HCEC 1CT (cell line): ENCODE data around the gene FADD.
"Not testable (repeated sequence)": the region's sequence is repeated elsewhere in the genome, so short reads cannot be mapped to it uniquely, and the experiment has no call there.

Experiments used
- DNase-seq: peaks from one replicate; pipeline ENCODE4 v3.0.0-alpha.2; 2017

The FADD gene

DNA sequence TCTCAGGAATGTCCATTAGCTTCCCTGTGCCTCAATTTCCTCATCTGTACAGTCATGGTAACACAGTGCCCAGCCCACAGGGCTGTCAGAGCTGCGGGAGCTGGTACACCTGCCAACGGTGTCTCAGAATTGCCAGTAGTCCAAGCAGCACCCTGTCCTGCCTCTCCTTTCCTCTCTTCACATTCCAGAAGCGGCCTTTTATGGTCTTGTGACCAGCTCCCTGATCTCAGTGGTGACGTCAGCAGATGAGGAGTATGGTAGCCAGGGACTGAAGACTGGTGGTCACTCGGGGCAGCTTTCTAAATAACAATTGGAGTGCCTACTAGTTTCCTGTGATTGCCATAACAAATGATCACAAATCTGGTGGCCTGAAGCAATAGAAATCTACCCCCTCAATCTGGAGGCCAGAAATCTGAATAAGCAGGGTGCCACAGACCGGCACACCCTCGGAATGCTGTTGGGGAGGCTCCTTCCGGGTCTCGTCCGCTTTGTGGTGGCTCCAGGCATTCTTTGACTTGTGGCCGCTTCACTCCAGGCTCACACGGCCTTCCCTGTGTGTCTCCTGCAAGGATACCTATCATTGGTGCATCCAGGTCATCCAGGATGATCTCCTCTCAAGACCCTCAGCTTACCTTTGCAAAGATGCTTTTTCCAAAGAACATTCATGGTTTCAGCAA, 2.1 kb downstream of the FADD start:
- DNase-seq, result no peak

DNA sequence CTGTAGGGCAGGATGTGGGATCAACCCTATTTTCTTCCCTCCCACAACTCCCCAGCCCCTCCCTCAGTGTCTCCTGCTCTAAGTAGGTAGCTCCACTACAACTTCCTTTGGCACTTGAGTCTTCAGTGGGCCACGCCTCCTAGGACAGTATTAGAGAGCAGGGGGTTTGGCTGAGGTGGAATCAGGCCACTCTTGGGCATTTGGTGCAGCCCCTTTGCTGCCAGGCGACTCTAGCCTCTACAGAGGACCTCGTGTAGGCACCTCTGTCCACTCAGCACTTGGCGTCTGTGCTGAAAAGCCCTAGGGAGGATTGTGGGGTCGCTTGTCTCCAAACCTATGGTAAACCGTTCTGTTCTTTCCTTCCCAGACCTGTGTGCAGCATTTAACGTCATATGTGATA, 2.7 kb downstream of the FADD start:
- DNase-seq, result no peak

DNA sequence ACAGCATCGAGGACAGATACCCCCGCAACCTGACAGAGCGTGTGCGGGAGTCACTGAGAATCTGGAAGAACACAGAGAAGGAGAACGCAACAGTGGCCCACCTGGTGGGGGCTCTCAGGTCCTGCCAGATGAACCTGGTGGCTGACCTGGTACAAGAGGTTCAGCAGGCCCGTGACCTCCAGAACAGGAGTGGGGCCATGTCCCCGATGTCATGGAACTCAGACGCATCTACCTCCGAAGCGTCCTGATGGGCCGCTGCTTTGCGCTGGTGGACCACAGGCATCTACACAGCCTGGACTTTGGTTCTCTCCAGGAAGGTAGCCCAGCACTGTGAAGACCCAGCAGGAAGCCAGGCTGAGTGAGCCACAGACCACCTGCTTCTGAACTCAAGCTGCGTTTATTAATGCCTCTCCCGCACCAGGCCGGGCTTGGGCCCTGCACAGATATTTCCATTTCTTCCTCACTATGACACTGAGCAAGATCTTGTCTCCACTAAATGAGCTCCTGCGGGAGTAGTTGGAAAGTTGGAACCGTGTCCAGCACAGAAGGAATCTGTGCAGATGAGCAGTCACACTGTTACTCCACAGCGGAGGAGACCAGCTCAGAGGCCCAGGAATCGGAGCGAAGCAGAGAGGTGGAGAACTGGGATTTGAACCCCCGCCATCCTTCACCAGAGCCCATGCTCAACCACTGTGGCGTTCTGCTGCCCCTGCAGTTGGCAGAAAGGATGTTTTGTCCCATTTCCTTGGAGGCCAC, 3.3 kb downstream of the FADD start:
- DNase-seq, result no peak

DNA sequence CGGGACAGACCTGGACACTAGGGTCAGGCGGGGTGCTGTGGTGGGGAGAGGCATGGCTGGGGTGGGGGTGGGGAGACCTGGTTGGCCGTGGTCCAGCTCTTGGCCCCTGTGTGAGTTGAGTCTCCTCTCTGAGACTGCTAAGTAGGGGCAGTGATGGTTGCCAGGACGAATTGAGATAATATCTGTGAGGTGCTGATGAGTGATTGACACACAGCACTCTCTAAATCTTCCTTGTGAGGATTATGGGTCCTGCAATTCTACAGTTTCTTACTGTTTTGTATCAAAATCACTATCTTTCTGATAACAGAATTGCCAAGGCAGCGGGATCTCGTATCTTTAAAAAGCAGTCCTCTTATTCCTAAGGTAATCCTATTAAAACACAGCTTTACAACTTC, 3.9 kb downstream of the FADD start:
- DNase-seq, result no peak

DNA sequence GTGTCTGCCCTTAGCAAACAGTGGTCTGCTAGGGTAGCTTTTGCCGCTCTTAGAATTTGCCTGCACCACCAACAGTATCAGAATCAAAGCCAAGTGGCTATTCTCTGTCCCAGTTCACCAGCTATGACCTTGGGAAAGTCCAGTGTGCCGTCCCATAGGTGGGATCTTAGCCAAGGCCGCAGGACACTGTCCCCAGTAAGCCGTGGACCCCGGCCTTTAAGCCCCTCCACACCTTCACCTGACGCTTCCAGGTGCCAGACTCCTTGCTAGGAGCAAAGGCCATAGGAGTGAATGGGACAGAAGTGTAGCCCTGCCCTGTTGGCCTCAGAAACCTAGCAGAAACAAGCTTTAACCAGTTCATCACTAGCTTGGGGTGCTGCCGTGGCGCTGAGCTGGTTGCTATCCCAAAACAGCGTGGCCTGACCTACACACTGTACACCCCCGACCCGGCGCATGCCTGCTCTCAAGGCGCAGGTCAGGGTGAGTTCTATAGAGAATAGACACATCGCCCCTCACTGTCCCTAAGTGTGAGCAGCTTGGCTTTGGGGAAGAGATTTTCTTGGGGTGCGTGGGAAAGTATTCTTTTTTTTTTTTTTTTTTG, 4.5 kb downstream of the FADD start:
- DNase-seq, result no peak

DNA sequence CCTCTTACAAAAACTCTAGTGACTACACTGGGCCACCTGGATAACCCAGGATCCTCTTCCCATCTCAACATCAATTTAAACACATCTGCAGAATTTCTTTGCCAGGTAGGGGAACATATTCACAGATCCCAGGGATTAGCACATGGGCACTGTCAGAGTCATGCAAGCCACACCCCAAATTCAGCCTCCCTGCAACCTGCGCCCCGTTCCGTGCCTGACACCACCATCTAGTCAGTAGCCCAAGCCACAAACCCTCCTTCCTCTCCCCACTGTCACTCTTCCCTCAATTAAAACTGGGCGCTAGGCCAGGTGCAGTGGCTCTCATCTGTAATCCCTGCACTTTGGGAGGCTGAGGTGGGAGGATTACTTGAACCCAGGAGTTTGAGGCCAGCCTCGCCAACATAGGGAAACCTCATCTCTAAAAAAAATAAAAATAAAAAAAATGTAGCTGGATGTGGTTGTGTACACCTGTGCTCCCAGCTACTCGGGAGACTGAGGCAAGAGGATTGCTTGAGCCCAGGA, 6.4 kb downstream of the FADD start:
- no peak for DNase-seq

DNA sequence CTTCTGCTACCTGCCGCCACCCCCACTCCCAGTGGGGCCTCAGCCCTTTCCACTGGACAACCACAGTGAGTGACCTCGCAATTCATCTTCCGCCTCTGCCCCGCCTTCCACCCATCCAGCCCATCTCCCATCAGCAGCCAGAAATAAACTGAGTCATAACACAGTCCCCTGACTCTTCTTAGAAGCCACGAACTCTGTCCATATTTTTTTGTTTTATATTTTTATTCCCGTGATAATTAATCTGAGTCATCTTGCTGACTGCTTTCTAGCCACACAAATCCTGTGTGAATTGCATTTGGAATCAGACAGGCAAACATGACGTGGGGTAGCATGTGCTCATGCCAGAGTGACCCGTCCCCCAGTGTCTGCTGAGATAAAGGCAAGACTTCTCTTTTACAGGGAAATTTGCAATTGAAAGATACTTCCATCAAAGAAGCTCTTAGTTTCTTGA, 7.0 kb downstream of the FADD start:
- peak; percentile 36 for DNase-seq

DNA sequence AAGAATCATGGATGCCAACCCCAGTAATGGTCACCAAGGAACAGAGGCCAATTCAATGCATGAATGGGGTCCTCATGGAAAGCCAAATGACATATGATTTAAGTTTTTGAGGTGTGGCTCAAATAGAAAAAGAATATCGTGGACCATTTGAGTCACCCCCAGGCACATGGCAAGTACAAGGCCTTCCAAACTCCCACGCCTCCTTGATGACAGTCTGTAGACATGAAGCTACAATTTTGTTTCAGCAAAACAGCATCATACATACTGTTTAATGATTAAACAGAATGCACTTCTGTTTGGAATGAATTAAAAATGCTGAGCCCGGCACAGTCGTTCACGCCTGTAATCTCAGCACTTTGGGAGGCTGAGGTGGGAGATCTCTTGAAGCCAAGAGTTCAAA, 7.4 kb downstream of the FADD start:
- no peak for DNase-seq

DNA sequence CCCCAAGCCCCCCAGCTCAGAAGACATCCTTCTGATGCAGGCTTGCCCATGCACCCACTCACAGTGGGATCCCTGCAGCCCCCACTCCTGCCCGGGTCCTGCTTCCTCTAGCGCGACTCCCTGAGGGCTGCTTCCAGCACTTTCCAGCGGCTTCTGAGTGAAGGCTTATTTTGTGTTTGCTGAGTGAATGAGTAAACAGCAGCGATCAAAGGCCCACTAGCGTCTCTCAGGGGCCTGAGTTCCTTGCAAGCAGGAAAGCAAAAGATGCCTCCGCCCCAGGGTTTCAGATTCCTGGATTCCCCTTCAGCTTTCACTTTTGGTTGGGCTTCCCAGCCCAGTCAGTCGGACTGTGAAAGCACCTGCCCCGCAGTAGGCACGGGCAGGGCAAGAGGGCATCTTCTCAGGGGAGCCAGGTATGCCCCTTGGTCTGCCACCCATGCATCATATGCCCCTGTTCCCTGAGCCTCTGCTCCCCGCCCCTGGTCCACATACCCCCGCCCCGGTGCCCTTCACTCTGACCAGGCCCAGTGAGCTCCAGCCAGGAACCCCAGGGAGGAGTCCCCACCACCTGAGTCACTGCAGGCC, 9.2 kb downstream of the FADD start:
- DNase-seq, result no peak

DNA sequence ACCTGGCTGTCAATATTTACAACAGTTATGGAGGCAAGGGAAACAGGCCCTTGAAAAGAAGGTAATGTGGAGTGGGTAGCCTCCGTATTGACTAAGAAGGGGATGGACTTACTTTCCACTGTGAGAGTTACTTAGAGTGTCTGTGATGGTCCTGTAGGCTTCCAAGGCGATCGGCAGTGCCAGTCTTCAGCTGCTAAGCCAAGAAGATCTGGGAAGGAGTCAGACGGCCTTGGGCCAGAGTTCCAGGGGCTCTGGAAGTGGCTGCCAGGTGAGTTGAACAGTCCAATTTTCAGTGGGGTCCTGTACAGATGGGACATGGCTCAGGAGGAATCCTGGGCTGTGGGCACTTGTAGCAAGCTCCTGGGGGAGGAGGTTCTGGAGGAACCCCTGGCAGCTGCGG, 14.3 kb downstream of the FADD start:
- not testable (repeated sequence) for DNase-seq

DNA sequence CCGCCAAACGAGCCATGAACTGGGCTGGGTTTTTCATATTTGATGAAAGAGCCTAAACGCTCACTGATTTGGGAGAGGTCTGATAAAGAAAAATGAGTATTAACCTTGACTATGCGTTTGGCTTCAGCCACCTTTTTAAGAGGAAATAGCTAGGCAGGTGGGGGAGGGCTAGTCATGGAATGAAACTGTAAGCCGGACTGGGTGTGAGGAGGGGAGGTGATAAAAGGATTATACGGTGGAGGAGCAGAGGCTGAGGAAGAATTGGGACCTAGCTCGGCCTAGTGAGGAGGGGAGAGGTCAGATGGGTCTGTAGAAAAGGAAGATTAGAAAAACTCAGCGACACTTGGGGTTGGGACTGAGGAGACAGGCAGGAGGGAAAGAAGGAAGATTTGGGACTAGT, 15.0 kb downstream of the FADD start:
- not testable (repeated sequence) for DNase-seq

DNA sequence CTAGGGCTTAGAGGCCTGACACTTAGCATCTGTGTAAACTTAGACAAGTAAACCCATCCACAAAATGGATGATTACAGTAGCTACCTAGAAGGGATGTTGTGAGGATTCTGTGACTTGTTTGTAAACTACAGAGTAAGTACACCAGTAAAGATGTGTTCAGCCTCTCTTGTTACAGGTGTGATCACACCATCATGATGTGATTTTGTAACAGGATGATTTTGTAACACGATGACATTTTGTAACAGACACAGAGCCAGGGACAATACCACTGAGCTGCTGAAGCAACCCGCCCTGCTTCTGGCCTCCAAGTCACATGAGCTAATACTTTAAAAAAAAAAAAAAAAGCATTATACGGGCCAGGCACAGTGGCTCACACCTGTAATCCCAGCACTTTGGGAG, 17.0 kb downstream of the FADD start:
- no peak for DNase-seq

DNA sequence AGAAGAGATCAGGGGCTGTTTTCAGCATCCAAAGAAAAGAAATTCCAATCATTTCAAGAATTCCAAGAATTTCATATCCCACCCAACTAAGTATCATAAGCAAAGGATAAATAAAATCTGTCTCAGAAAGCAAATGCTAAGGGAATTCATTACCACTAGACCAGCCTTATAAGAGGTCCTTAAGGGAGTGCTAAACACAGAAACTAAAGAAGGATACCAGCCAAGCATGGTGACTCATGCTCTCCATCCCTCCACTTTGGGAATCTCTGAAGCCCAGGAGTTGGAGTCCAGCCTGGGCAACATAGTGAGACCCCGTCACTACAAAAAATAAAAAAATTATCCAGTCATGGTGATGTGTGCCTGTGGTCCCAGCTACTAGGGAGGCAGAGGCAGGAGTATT, 17.8 kb downstream of the FADD start:
- DNase-seq, result no peak

DNA sequence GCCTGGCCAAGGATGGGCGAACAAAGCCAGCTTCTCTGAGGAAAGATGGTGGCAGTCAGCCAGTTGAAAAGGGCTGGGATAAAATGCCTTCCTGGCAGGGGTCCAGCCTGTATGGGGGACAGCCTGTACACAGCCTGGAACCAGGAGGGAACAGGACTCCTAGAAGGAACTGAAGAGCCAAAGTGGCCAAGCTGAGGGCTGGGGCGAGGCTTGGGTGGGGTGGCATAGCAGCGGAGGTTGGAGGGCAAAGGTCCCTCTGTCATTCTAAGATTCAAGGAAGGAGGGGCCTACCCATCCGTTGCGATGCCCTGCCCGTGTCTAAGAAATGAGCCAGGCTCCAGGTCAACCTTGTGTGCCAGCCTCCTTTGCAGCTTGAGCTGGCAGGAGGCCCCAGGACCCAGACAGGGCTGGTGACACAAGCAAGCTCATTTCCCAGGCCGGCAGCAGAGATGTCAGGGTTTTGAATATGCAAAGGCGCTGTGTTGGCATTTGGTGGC, 22.6 kb downstream of the FADD start:
- no peak for DNase-seq

DNA sequence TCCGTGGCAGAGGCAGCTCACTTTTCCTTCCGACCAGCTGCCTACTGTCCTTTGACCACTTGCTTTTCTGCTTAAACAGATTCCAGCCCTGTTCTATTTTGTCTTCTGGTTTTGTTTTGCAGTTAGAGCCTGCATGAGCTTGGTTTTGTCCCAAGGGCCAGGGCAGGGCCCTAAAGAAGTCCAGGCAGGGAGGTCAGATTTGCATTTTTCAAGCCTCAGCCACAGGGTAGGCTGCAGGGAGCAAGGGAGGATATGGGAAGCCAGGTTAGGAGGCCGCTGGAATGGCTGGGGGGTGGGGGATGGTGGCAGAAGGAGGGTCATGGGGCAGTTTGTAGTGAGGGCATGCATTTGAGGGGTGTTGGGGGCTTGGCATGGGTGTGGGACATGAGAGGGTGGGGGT, 23.1 kb downstream of the FADD start:
- no peak for DNase-seq

DNA sequence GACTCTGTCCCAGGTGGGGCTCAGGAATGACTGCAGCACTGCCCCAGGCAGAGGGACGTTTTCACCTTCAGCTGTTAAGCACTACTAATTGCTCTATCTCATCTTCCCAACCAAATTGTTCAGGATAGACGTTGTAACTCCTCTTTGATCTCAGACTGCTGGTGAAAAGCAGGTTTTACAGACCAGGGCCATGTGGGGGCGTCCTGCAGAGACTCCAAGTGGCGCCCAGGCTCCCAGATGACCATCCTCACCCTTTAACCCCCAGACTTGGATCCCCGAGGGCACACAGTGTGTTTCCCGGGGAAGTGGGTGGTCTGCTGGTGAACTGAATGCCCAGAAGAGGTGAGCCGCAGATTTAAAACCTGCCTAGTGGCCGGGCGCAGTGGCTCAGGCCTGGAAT, 23.9 kb downstream of the FADD start:
- DNase-seq, result no peak

DNA sequence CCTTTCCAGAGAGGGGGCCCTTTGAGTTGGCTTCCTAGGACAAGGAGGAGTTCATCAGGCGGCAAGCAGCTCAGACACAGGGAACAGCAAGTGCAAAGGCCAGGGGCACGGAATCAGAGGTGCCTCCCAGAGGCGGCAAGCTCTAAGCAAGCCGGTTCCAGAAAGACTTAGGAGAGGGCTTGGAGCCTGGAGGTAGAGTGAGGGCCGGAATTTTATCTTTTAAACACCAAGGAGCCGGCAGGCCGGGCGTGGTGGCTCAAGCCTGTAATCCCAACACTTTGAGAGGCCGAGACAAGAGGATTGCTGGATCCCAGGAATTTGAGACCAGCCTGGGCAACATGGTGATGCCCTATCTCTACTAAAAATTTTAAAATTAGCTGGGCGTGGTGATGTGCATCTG, 26.6 kb downstream of the FADD start:
- DNase-seq, result no peak

DNA sequence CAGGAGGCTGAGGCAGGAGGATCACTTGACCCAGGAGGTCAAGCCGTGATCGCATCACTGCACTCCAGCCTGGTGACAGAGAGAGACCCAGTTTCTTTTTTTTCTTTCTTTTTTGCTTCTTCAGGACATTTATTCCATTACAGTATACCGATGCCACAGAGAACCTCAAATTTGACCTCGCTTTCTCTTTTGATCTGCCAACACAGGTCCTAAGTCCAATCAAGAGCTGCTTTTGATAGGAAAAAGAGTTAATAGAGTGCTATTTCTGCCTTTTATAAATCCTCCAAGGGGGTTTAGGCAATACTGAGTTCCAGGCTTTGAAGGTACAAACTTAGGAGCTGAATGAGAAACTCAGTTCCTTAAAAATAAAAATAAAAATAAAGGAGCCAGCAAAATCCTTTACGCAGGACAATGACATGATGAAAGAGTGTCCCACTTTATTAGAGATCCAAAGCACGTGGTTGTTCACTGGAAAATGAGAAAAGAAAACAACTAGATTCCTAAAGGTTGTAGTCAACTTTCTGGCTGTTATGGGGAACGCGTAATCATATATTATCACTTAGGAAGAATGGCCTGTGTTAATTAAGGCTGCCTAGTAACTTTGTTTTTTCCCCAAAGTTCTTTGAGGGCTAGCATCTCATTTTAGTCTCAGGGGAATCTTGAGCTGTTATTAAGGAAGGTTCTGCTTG, 27.2 kb downstream of the FADD start:
- no peak for DNase-seq

DNA sequence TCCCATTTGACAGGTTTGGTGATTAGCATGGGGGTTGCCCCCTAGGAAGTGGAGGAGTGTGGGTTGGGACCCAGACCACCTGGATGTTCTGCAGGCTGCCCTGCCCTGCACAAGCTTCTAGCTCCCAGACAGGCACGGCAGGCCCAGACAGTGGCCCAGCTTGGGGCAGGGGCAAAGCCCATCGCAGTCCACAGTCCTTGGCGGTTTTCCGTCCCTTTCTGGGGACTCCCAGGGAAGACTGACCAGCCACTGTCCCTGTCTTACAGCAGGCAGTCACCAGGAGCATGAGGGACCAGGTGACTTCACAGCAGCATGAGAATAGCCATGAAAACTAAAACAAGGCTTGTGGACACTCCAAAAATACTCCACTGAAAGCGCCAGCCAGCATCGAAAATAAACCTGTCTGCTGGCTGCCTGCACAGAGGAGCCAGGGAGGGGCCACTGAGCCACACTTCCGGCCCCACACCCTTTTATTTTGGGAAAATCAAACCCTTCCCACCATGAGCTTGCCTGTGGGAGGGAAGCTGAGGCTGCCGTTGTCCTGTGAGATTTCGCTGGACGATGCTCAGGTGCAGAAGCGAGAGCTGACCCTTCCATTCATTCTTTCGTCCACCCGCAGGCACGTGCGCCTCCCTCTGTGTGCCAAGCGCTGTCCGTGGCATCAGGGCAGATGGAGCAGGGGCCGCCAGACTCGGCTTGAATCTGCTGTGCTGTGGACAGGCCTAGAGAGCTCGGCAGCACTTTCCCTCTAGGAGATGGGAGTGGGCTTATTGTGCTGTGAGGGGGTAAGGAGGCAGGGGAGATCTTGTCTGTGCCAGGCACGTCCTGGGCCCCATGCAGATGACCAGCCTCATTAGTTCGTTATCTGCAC, 28.0 kb downstream of the FADD start:
- no peak for DNase-seq

DNA sequence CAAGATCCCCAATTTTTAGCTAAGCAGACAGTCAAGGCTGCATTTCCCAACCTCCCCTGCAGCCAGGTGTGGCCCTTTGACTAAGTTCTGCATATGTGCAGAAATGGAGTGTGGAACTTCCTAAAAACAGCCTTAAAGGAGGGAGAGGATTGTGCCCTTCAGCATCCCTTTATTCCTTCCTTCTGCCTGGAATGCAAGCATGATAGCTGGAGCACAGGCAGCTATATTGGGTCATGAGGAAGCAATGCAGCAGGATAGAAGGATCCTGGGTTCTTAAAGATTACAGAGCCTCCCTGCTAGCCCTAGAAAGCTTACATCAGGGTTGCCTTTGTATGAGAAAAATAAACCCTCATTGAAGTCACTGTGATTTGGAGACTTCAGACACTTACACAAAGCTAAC, 29.9 kb downstream of the FADD start:
- no peak for DNase-seq

DNA sequence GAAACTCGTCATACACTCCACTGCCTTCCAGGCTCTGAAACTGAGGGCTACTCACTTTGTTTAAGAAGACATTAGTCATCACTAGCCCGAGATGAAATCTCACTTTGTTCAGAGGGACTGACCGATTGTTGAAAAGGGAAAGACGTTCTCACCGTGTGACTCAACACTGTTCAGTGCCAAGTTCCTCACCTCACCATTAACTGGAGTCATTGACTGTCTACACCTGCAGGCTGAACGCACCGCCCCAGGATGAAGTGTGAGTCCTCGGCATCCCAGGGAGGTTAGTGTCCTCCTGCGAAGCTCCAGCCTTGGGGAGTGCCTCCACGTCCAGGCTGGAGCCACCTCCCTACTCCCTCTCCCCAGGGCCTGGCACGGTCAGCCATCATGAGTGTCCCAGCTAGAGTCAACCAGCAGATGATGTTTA, 30.4 kb downstream of the FADD start:
- DNase-seq, result peak; percentile 72

DNA sequence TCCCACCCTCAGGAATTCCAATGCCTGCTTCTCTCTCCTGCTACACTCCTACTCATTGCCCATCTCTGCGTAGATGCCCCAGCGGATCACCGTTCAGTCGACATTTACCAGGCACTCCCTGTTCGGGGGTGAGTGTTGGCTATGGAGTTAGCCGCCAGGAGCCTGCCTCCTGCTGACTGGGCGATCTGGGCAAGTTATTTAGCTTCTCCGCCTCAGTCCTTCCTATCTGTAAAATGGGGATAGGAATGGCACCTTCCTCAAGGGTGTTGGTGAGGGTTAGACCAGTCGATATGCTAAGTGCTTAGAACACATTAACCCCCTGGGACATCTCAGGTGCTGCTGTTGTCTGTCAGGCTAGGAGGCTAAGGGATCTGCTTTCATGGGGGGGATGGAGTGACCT, 30.9 kb downstream of the FADD start:
- no peak for DNase-seq
